HG03066 (cell line): ENCODE data around the gene LST1.
A peak's percentile ranks its signal among the peaks of the same experiment; 100 is the strongest.

ENCODE experiments used
- ATAC-seq: cut with Tn5 transposase; IDR thresholded peaks from one replicate; pipeline ENCODE4 v1.9.1; 2021; ENCODE audit warnings: low read depth; ENCODE audit not compliant: unreplicated experiment

LST1 gene

DNA sequence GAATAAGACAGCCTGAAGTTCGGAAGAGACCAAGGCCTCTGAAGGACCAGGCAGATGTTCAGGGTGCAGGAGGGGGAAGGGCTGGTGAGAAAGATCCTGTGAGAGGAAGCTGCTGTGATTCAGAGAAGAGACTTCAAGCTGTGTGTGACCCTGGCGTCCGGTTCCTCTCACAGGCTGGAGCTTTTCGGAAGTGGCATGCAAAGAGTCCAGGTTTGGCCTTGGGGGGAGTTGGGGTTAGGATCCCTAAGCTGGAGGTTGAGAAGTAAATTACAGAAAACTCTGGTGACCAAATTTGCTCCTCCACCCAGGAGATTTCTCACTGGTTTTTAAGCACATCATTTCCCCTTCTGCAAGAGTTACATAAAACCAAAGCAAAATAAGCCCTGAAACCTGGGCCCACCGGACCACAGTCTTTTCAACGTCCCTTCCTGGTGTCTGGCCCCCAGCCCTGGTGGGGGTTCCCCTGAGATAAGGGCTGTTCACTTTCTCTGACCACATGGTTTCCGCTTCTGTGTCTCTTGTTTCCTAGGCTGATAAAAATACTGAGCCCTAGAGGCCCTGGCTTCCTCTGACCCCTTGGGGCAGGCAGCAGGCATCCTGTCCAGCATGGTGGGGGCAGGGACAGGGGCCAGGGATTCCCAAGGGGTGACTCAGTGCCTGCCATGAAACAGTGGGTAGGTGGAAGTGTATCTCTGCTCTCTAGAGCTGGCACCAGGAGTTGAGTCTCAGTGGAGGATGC is 25.9 kb upstream of the LST1 start:
- peak; percentile 67 for ATAC-seq

GRCh38 chr6:31560697-31561058 is 25.4 kb upstream of the LST1 start:
- ATAC-seq, result no peak

DNA sequence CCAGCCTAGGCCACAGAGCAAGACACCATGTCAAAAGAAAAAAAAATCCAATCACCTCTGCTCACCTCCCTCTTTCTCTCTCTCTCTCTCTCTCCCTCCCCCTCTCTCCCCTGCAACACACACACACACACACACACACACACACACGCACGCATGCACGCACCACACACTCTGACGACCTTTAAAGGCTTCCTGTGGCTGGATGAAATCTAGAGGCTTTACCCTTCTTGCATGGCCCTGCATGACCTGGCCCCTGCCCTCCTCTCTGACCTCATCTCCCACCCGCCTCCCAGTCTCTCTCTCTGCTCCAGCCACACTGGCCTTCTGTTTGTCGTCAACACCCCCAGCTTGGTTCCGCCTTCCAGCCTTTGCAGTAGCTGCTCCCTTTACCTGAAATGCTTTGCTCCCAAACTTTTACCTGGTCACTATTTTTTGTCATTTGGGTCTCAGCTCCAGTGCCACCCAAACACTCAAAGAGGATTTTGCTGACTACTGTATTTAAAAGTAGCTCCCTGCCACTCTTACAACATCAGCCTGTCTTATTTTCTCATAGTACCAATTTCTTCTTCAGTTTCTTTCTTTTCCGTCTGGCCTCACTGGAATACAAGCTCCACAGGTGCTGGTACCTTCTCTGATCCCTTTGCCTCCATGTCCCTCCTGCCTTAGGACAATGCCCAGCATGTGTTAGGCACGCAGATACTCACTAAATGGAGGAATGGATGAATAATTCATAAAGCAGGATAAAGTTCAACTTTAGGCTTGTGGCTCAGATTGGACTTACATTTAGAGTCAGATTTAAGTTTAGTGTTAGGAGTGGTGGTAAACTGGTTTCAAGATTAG is 18.3 kb upstream of the LST1 start:
- no peak for ATAC-seq

GRCh38 chr6:31568537-31568961 is 17.5 kb upstream of the LST1 start:
- peak; percentile 59 for ATAC-seq

DNA sequence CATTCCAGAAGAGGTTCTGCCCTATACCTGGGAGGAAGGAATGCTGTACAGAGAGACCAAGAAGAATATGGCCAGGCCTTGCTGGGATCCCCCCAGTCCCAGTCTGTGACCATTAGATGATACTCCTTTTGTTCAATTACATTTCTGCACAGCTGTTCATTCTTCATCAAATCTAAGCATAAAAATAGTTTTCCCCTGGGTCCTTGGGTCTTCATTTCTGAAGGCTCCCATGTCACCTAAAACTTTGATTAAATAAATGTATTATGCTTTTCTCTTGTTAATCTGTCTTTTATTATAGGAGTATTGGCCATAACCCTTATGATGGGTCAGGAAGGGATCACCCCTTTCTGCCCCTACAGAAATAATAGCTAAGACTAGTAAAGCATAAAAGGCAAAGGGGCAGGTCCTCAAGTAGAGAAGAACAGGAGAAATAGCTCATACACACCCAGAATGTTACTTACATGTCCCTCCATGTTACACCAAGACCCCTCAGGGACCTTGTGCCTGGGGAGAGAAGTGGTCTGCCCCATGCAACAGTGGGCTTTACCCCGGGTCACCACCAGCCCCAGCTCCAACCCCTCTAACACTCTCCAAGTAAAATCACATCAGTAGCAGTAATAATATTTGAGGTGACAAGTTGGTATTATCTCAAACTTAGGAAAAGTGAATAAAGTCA is 16.1 kb upstream of the LST1 start:
- ATAC-seq, result no peak

- peak; percentile 52 for ATAC-seq
These were observed 13.8 kb upstream of the LST1 start, which contains the start of gene LTA for GRCh38 chr6:31572041-31572911. LTA (plus strand) TSS chr6:31572289; CDS start chr6:31572743, 454 bp downstream.

GRCh38 chr6:31573239-31574105 is 12.6 kb upstream of the LST1 start:
- no peak for ATAC-seq

- ATAC-seq, result no peak
These were observed 11.7 kb upstream of the LST1 start for GRCh38 chr6:31574106-31575061.

- no peak for ATAC-seq
These were observed 10.7 kb upstream of the LST1 start, which contains the start of gene TNF for GRCh38 chr6:31575335-31575901. TNF (plus strand) TSS chr6:31575565; CDS start chr6:31575742, 177 bp downstream.

GRCh38 chr6:31575952-31576685 is 10.0 kb upstream of the LST1 start:
- no peak for ATAC-seq

DNA sequence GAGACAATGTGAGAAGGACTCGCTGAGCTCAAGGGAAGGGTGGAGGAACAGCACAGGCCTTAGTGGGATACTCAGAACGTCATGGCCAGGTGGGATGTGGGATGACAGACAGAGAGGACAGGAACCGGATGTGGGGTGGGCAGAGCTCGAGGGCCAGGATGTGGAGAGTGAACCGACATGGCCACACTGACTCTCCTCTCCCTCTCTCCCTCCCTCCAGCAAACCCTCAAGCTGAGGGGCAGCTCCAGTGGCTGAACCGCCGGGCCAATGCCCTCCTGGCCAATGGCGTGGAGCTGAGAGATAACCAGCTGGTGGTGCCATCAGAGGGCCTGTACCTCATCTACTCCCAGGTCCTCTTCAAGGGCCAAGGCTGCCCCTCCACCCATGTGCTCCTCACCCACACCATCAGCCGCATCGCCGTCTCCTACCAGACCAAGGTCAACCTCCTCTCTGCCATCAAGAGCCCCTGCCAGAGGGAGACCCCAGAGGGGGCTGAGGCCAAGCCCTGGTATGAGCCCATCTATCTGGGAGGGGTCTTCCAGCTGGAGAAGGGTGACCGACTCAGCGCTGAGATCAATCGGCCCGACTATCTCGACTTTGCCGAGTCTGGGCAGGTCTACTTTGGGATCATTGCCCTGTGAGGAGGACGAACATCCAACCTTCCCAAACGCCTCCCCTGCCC is 9.0 kb upstream of the LST1 start:
- no peak for ATAC-seq

DNA sequence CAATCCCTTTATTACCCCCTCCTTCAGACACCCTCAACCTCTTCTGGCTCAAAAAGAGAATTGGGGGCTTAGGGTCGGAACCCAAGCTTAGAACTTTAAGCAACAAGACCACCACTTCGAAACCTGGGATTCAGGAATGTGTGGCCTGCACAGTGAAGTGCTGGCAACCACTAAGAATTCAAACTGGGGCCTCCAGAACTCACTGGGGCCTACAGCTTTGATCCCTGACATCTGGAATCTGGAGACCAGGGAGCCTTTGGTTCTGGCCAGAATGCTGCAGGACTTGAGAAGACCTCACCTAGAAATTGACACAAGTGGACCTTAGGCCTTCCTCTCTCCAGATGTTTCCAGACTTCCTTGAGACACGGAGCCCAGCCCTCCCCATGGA is 8.5 kb upstream of the LST1 start:
- no peak for ATAC-seq

GRCh38 chr6:31578184-31579118 is 7.6 kb upstream of the LST1 start:
- ATAC-seq, result no peak

GRCh38 chr6:31579119-31579505 is 7.0 kb upstream of the LST1 start:
- ATAC-seq, result no peak

DNA sequence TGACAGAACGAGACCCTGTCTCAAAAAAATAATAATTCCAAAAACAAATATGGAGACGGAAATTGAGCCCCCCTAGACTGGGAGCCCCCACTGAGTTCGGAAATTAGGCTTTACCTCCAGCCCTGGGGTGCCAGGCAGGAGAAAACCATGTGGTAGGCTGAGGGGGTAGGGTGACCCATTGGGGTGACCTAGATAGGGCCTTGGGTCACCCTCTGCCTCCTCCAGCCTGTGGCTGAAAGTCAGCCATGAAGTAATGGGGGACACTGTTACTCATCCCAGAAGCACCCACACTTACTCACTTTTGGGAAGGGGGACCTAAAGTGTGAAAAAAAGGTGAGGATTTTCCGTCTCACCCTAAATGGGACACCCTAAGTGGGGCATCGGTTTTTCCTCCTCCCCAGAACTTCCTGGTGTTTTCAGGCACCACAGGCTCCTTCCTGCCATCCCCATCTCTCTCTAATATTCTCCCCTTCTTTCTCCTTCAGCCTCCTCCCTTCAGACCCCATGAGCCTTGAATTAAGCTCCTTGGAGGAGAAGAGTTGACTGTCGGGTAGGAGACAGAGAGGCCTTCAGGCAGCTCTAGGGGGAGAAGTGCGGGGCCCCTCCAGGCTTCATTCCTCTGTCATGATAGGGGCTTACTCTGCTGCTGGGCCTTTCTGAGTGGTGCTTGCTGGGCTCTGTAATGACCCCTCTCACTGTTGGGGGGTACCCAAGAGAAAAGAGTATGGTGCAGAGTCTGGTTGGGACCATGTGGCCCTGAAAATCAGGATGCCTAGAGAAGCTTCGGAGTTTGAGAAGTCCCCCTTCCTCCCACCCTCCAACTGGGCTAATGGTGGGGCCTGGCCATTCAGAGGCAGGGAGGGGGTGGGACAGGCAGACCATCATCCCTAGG is 6.3 kb upstream of the LST1 start:
- no peak for ATAC-seq
